ENCODE results near the gene PRG3. TPM values are rescaled to one million over a fixed set of nuclear protein-coding genes. Genes with fewer than 3 reads are reported as not detected.

Gene PRG3
- total and polyA plus RNA-seq, 2 donors (not counting 3 experiments of a cell fraction or from before 2014, with no cell fraction given): not detected

- H3K9me1 ChIP-seq (replicated peaks; ENCODE audit: control insufficient read depth, extremely low read depth, insufficient read depth, low read length): no peaks in the 10 kb centered on the region
- no TSS peak for BruUV-seq (replicated peaks)
- no peaks in the 10 kb centered on the region for H3K36me3 ChIP-seq (ENCODE audit: control insufficient read depth in 2 of 2, extremely low read depth in 1 of 2, insufficient read depth in 2 of 2, low read length in 2 of 2)
- no peak overlapping the region for H3K4me2 ChIP-seq (ENCODE audit: insufficient read depth, low read length)
- H3K79me2 ChIP-seq (ENCODE audit: control insufficient read depth, insufficient read depth, low read length): no peaks in the 10 kb centered on the region
- DNase-seq (ENCODE audit: low read depth, low spot score) (no peak), FAIRE-seq (no peak)
- no peaks in the 10 kb centered on the region for H3K4me1 ChIP-seq (ENCODE audit: control insufficient read depth, extremely low read depth, insufficient read depth, low read length)
- peaks cover 0 to 5% of the 10 kb centered on the region in 2 experiments for H3K27me3 ChIP-seq (ENCODE audit: control insufficient read depth in 2 of 2, insufficient read depth in 2 of 2, low read length in 2 of 2)
- CTCF ChIA-PET: interaction anchor here (1.2 to 2.7 kb wide), 2 partner anchors 12 to 101 kb away, joined by 5 to 13 read pairs; no protein-coding TSS in a partner anchor
- H2AFZ ChIP-seq (ENCODE audit: low read depth, low read length): no peak overlapping the region
- H3K4me3 ChIP-seq (replicated peaks in 1 of 3; ENCODE audit: insufficient read depth in 1 of 3, low read depth in 1 of 3, low read length in 3 of 3): no peak overlapping the region
- dilution Hi-C loops (cut with MboI; ENCODE audit: extremely low pct_ligation_motif_present, low sequenced_read_pairs): no loop called here
- POLR2A ChIA-PET: interaction anchor here (0.6 kb wide), 1 partner anchor 12 kb away, joined by 4 read pairs; no protein-coding TSS in a partner anchor
- no peak overlapping the region for H3K27ac ChIP-seq (ENCODE audit: insufficient read depth, low read depth, low read length)
- TF ChIP-seq FOS (IDR thresholded peaks at IDR 0.05; ENCODE audit: borderline replicate concordance, insufficient read depth, low read length): no peak
- no peak for TF ChIP-seq GATA2 (IDR thresholded peaks at IDR 0.05; ENCODE audit: insufficient read depth, insufficient read length, low read depth, low read length)
- TF ChIP-seq CTCF (IDR thresholded peaks at IDR 0.05; ENCODE audit: extremely low read depth in 1 of 2, insufficient read depth in 1 of 2, low read depth in 1 of 2, low read length in 2 of 2): no peak
- no peak for TF ChIP-seq POLR2AphosphoS5 (IDR thresholded peaks at IDR 0.05; ENCODE audit: insufficient read depth, low read depth, low read length)
- TF ChIP-seq EZH2 (IDR thresholded peaks at IDR 0.05; ENCODE audit: borderline replicate concordance, low read depth, low read length, severe bottlenecking): no peak
- TF ChIP-seq MYC (IDR thresholded peaks at IDR 0.05; ENCODE audit: low read depth, low read length): no peak
- no peak for TF ChIP-seq POLR2A (IDR thresholded peaks at IDR 0.05; ENCODE audit: low read depth, low read length)
- TF ChIP-seq, protein P1, sequence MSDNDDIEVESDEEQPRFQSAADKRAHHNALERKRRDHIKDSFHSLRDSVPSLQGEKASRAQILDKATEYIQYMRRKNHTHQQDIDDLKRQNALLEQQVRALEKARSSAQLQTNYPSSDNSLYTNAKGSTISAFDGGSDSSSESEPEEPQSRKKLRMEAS (IDR thresholded peaks at IDR 0.05; ENCODE audit: insufficient read depth, insufficient read length): no peak
- TF ChIP-seq JUN (IDR thresholded peaks at IDR 0.05; ENCODE audit: borderline replicate concordance, insufficient read depth, insufficient read length, low read depth): no peak
- intact Hi-C loops (cut with micrococcal nuclease): no loop called here
- no peaks in the 10 kb centered on the region for H3K9me3 ChIP-seq (replicated peaks; ENCODE audit: control insufficient read depth, insufficient read depth, low read length)
- H4K20me1 ChIP-seq (replicated peaks; ENCODE audit: control insufficient read depth, extremely low read depth, insufficient read depth, low read length): no peaks in the 10 kb centered on the region
- H3K9ac ChIP-seq (replicated peaks; ENCODE audit: extremely low read depth, insufficient read depth, low read length): no peak overlapping the region
Observed at GRCh38 chr11:57357856-57358255, 23.1 kb downstream of the PRG3 start.

All from endothelial cell of umbilical vein (primary cell).